GM19395 (cell line): ENCODE results near the gene MIB2.

Source experiments
- ATAC-seq: cut with Tn5 transposase; IDR thresholded peaks from one replicate; pipeline ENCODE4 v1.9.1; 2021; ENCODE audit warnings: mild to moderate bottlenecking, moderate library complexity; ENCODE audit not compliant: unreplicated experiment

MIB2 gene

DNA sequence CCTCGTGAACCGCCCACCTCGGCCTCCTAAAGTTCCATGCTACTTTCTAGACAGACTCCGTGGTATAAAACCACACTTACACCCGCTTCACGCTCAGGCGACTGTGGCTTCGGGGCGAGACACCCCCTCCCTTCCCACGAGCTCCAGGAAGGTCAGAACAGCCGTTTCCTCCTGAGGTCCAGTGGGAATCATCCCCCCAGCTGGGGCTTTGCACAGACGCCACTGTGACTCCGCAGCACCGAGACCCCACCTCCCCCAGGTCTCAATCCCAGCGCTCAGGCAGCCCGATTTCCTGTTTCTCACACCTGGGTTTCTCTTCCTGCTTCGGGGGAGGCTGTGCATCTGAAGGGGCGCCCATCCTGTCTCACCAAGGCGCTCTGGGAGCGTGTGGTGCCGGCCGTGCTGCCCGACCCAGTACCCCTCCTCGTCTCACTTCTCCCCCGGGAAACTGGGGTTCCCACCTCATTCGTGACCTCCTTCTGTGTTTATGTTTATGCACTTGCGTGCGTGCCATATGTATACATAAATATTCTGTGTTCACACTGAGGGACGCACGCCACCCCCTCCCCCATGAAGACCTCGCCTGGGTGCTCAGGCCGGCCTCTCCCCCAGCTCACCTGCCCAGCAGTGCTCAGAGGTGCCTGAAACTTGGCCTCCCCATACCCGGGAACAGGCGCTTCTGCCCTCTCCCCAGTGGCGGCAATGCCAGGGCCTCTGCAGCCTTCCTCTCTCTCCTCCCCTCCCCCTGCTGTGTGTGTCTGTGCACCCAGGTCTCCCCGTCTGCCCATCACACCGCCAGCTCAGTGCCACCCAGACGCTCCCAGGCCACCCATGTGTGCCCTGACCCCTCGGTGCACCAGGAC is 62.6 kb downstream of the MIB2 start:
- peak; percentile 63 for ATAC-seq

DNA sequence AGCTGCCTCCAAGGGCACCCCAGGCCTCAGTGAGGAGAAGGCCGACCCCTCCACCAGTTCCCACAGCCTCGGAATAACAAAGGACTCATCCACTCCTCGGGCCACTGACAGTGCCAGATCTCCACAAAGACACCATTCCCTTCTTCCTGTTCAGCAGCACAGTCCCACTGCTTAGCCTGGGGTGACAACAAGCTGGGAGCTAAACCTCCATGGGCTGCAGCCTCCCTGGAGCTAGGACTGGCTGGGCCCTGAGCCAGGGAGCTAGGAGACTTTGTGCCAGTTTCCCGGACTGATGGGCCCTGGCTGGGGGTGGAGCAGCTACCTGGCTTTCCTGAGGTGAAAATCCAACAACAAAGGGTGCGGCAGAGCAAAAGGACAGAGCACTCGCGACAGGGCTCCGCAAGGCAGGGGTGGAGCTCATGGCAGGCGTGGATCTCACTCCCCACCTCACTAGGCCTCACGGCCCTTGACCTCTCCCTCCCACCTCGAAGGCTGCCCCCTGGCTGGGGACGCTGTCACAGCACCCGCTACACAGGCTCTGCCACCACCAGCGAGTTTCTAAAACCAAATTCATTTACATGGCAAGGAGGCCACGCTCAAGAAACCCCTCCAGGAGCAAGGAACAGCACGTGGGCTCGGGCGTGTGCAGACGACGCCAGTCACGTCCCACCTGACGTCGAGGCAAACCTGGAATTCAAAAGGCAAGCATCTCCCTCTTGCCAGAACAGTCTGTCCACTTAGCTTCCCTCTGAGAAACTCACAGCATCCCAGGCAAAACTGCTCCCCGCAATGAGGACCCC is 63.5 kb downstream of the MIB2 start:
- peak; percentile 38 for ATAC-seq
